ENCODE measurements around the gene KCNMB1.

DNA sequence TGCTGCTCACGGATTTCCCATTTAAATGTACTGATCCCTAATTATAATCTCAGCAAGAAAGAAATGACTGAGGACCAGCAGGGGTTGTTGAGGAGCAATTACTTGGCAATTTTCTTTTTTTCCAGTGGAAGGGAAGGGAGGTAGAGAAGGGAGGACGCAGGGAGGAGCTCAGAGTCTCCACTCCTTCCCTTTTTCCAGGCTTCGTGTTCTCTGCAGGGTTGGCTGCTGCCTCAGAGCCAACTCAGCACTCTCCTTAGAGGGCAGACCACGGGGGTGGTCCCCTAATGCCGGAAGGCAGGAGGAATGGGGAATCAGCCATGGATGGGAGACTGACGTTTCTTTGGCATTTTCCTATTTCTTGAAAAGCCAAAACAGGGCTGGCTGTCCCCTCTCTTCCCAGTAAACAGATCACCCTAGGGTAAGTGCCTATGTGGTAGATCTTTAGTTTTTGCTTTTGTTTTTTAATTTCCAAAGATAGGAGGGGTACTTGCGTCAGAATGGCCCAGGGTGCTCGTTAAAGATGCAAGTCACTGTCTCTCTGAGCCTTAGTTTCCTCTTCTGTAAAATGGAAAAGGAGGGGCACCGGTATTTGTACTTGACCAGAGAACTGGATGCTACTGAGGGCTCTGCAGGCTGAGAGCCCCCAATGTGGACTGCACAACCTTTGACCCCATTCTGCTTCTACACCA lies 52.0 kb downstream of the KCNMB1 start:
- no peak for TF ChIP-seq EZH2 (IDR thresholded peaks at IDR 0.05; ENCODE audit: borderline replicate concordance, low read depth, low read length, severe bottlenecking)
- TF ChIP-seq, protein P1, sequence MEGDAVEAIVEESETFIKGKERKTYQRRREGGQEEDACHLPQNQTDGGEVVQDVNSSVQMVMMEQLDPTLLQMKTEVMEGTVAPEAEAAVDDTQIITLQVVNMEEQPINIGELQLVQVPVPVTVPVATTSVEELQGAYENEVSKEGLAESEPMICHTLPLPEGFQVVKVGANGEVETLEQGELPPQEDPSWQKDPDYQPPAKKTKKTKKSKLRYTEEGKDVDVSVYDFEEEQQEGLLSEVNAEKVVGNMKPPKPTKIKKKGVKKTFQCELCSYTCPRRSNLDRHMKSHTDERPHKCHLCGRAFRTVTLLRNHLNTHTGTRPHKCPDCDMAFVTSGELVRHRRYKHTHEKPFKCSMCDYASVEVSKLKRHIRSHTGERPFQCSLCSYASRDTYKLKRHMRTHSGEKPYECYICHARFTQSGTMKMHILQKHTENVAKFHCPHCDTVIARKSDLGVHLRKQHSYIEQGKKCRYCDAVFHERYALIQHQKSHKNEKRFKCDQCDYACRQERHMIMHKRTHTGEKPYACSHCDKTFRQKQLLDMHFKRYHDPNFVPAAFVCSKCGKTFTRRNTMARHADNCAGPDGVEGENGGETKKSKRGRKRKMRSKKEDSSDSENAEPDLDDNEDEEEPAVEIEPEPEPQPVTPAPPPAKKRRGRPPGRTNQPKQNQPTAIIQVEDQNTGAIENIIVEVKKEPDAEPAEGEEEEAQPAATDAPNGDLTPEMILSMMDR (IDR thresholded peaks at IDR 0.05; ENCODE audit: extremely low read depth in 1 of 2, insufficient read depth in 1 of 2, low read depth in 1 of 2, low read length in 2 of 2), result no peak
- no peak for TF ChIP-seq POLR2A (IDR thresholded peaks at IDR 0.05; ENCODE audit: low read depth, low read length)
- no peak for TF ChIP-seq POLR2AphosphoS5 (IDR thresholded peaks at IDR 0.05; ENCODE audit: insufficient read depth, low read depth, low read length)
- TF ChIP-seq, protein P2, sequence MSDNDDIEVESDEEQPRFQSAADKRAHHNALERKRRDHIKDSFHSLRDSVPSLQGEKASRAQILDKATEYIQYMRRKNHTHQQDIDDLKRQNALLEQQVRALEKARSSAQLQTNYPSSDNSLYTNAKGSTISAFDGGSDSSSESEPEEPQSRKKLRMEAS (IDR thresholded peaks at IDR 0.05; ENCODE audit: insufficient read depth, insufficient read length), result no peak
- no peak for TF ChIP-seq GATA2 (IDR thresholded peaks at IDR 0.05; ENCODE audit: insufficient read depth, insufficient read length, low read depth, low read length)
- TF ChIP-seq FOS (IDR thresholded peaks at IDR 0.05; ENCODE audit: borderline replicate concordance, insufficient read depth, low read length), result no peak

All from endothelial cell of umbilical vein (primary cell).